ENCODE results near the gene ENTPD5. TPM values are rescaled to one million over a fixed set of nuclear protein-coding genes. Genes with fewer than 3 reads are reported as not detected.
"Not testable (repeated sequence)": the region's sequence is repeated elsewhere in the genome, so short reads cannot be mapped to it uniquely, and the experiment has no call there.

The ENTPD5 gene
- total and polyA plus RNA-seq, 2 of the 4 experiments (the other 2 are of a cell fraction) = 7.3 to 8.1 TPM

DNA sequence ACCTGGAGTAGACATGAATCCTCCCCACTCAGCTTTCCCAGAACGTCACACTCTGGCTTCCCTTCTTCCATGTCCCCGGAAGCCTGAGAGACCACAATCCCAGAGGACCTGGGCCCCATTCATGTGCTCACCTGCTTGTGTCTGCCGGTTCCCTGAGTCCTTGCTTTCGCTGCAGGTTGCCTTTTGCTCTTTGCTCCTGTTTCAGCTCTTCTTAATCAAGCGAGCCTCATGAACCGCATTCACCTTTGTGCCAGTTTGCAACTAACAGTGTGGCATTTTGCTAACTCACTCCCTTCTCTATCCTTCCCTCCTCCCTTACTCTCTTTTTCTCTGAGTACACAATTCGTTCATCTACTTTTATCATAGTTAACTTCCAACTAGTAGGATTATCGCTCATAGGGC, 23.1 kb downstream of the ENTPD5 start:
- dilution Hi-C loops (cut with HindIII; ENCODE audit: low sequenced_read_pairs, unreplicated experiment) (no loop called here), in situ Hi-C loops (cut with MboI; ENCODE audit: low sequenced_read_pairs) (no loop called here), intact Hi-C loops (cut with micrococcal nuclease) (no loop called here)
- Histone ChIP-seq H3K9ac (ENCODE audit: low read depth, low read length) (no peak overlapping the region), H3K23ac (ENCODE audit: low read depth, low read length) (no peak overlapping the region), H2AK5ac (ENCODE audit: low read depth, low read length) (no peak overlapping the region), H2BK15ac (ENCODE audit: low read depth, low read length) (no peak overlapping the region), H3K18ac (ENCODE audit: low read depth, low read length) (no peak overlapping the region), H3K36me3 (ENCODE audit: control insufficient read depth, insufficient read depth, low read length) (0 out of 2 replicates have a peak, but pooled peaks cover 3% of the 10 kb centered on the region), H2BK20ac (ENCODE audit: low read depth, low read length) (no peak overlapping the region), H2BK120ac (ENCODE audit: low read depth, low read length) (no peak overlapping the region), H3K9me3 (ENCODE audit: control insufficient read depth, insufficient read depth, low read length) (no peaks in the 10 kb centered on the region), H4K20me1 (ENCODE audit: insufficient read depth, low read length) (no peaks in the 10 kb centered on the region), H3K27me3 (ENCODE audit: control insufficient read depth, insufficient read depth, low read length) (no peaks in the 10 kb centered on the region), H2AFZ (replicated peaks; ENCODE audit: low read length, poor library complexity) (no peak overlapping the region), H3K4me2 (ENCODE audit: low read depth, low read length) (no peak overlapping the region), H4K5ac (ENCODE audit: low read depth, low read length) (no peak overlapping the region), H4K91ac (ENCODE audit: insufficient read depth, low read depth, low read length) (no peak overlapping the region), H3K27ac (ENCODE audit: insufficient read depth, low read length) (no peak overlapping the region), H4K8ac (ENCODE audit: low read depth in 2 of 2, low read length in 2 of 2) (no peak overlapping the region), H3K9me1 (ENCODE audit: insufficient read depth, low read length) (no peaks in the 10 kb centered on the region), H3K14ac (replicated peaks; ENCODE audit: low read depth, low read length) (no peak overlapping the region), H2AK9ac (replicated peaks; ENCODE audit: low read depth, low read length, poor library complexity) (no peak overlapping the region), H3K4me3 (ENCODE audit: insufficient read depth, low read depth, low read length) (no peak overlapping the region), H3K56ac (ENCODE audit: extremely low read depth, insufficient read depth, low read length) (no peak overlapping the region), H3K4me1 (ENCODE audit: control insufficient read depth, insufficient read depth, low read length) (no peaks in the 10 kb centered on the region), H3K4ac (ENCODE audit: low read depth, low read length) (no peak overlapping the region), H2BK5ac (ENCODE audit: low read depth, low read length, poor library complexity, severe bottlenecking) (no peak overlapping the region), H3K79me1 (ENCODE audit: low read depth in 1 of 2, low read length in 2 of 2) (no peaks in the 10 kb centered on the region)
- DNase-seq (no peak), ATAC-seq (ENCODE audit: low read depth) (no peak)
- CTCF ChIA-PET = no interaction called here
- TF ChIP-seq RCOR1 (IDR thresholded peaks at IDR 0.05; ENCODE audit: insufficient replicate concordance, low read length) (no peak), NFE2L2 (IDR thresholded peaks at IDR 0.05; ENCODE audit: low read depth, low read length) (no peak), POLR2A (IDR thresholded peaks at IDR 0.05; ENCODE audit: low read depth, low read length) (no peak)
- TF ChIP-seq, protein P1, sequence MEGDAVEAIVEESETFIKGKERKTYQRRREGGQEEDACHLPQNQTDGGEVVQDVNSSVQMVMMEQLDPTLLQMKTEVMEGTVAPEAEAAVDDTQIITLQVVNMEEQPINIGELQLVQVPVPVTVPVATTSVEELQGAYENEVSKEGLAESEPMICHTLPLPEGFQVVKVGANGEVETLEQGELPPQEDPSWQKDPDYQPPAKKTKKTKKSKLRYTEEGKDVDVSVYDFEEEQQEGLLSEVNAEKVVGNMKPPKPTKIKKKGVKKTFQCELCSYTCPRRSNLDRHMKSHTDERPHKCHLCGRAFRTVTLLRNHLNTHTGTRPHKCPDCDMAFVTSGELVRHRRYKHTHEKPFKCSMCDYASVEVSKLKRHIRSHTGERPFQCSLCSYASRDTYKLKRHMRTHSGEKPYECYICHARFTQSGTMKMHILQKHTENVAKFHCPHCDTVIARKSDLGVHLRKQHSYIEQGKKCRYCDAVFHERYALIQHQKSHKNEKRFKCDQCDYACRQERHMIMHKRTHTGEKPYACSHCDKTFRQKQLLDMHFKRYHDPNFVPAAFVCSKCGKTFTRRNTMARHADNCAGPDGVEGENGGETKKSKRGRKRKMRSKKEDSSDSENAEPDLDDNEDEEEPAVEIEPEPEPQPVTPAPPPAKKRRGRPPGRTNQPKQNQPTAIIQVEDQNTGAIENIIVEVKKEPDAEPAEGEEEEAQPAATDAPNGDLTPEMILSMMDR (conservative IDR thresholded peaks at IDR 0.05; ENCODE audit: low read depth, low read length) = no peak
- POLR2A ChIA-PET (ENCODE audit: unreplicated experiment) = no interaction called here
- no TSS peak for BruUV-seq (replicated peaks)
- 90% methylated on average over 2 of the region's 8 CpGs; no CpG with 5 or more reads in 1 of the 2 experiments for WGBS, 2 experiments (ENCODE audit: extremely low coverage in 2 of 2, insufficient read length in 1 of 2)

DNA sequence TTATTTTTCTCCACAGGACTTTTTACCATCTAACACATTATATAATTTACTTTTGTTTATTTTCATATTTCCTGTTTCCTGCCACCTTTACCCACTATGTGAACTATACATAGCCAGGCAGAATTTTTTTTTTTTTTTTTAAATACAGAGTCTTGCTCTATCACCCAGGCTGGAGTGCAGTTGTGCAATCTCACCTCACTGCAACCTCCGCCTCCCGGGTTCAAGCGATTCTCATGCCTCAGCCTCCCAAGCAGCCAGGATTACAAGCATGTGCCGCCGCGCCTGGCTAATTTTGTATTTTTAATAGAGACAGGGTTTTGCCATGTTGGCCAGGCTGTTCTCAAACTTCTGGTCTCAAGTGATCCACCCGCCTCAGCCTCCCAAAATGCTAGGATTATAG, 24.2 kb downstream of the ENTPD5 start:
- H3K36me3 ChIP-seq (ENCODE audit: control insufficient read depth, insufficient read depth, low read length); H3K18ac ChIP-seq (ENCODE audit: low read depth, low read length); H4K91ac ChIP-seq (ENCODE audit: insufficient read depth, low read depth, low read length); POLR2A ChIA-PET (ENCODE audit: unreplicated experiment); H3K23ac ChIP-seq (ENCODE audit: low read depth, low read length); dilution Hi-C loops (cut with HindIII; ENCODE audit: low sequenced_read_pairs, unreplicated experiment); CTCF ChIA-PET; H3K9me1 ChIP-seq (ENCODE audit: insufficient read depth, low read length); BruUV-seq (replicated peaks); H2BK20ac ChIP-seq (ENCODE audit: low read depth, low read length); H3K9me3 ChIP-seq (ENCODE audit: control insufficient read depth, insufficient read depth, low read length); H2BK15ac ChIP-seq (ENCODE audit: low read depth, low read length); H2AK9ac ChIP-seq (replicated peaks; ENCODE audit: low read depth, low read length, poor library complexity); intact Hi-C loops (cut with micrococcal nuclease); H2AFZ ChIP-seq (replicated peaks; ENCODE audit: low read length, poor library complexity); H3K79me1 ChIP-seq (ENCODE audit: low read depth in 1 of 2, low read length in 2 of 2); H3K27ac ChIP-seq (ENCODE audit: insufficient read depth, low read length); H3K27me3 ChIP-seq (ENCODE audit: control insufficient read depth, insufficient read depth, low read length); H3K4me2 ChIP-seq (ENCODE audit: low read depth, low read length); ATAC-seq (ENCODE audit: low read depth); H4K20me1 ChIP-seq (ENCODE audit: insufficient read depth, low read length); H3K9ac ChIP-seq (ENCODE audit: low read depth, low read length); H3K56ac ChIP-seq (ENCODE audit: extremely low read depth, insufficient read depth, low read length); H3K4me3 ChIP-seq (ENCODE audit: insufficient read depth, low read depth, low read length); H3K4ac ChIP-seq (ENCODE audit: low read depth, low read length); H3K4me1 ChIP-seq (ENCODE audit: control insufficient read depth, insufficient read depth, low read length); H4K5ac ChIP-seq (ENCODE audit: low read depth, low read length); H2AK5ac ChIP-seq (ENCODE audit: low read depth, low read length); DNase-seq; H2BK120ac ChIP-seq (ENCODE audit: low read depth, low read length); H2BK5ac ChIP-seq (ENCODE audit: low read depth, low read length, poor library complexity, severe bottlenecking); H4K8ac ChIP-seq (ENCODE audit: low read depth in 2 of 2, low read length in 2 of 2); H3K14ac ChIP-seq (replicated peaks; ENCODE audit: low read depth, low read length); in situ Hi-C loops (cut with MboI; ENCODE audit: low sequenced_read_pairs): not testable (repeated sequence)
- 100% methylated on average over 3 of the region's 7 CpGs; no CpG with 5 or more reads in 1 of the 2 experiments for WGBS, 2 experiments (ENCODE audit: extremely low coverage in 2 of 2, insufficient read length in 1 of 2)
